ENCODE results near the gene LRRD1. TPM values are rescaled to one million over a fixed set of nuclear protein-coding genes. Genes with fewer than 3 reads are reported as not detected.

LRRD1 gene
- total and polyA plus RNA-seq, 2 donors = 1.8 TPM; not detected in 1

Small RNAs within 50 kb of the gene (small RNA-seq; reads per million reads assigned to genes)
- gene MIR1285-1 (not detected), gene RF00019 (not detected)

Other genes with a start within 250 kb of the LRRD1 start
- 180 TPM for gene AKAP9, start 238.3 kb downstream of the LRRD1 start, total RNA-seq
- gene AKAP9, start 238.3 kb downstream of the LRRD1 start, polyA plus RNA-seq = 11.7 TPM
- gene CYP51A1, start 44.7 kb downstream of the LRRD1 start, total RNA-seq = 124 TPM
- 19.1 TPM for gene CYP51A1, start 44.7 kb downstream of the LRRD1 start, polyA plus RNA-seq
- 118 TPM for gene KRIT1, start 66.8 kb upstream of the LRRD1 start, total RNA-seq
- gene KRIT1, start 66.8 kb upstream of the LRRD1 start, polyA plus RNA-seq = 29.8 TPM
- gene ANKIB1, start 66.8 kb upstream of the LRRD1 start, total RNA-seq = 70.1 TPM
- gene ANKIB1, start 66.8 kb upstream of the LRRD1 start, polyA plus RNA-seq = 15.2 TPM

Data from urinary bladder (tissue), 2 donors.